ENCODE data around the gene GPRC5A. TPM values are rescaled to one million over a fixed set of nuclear protein-coding genes. Genes with fewer than 3 reads are reported as not detected.

Gene GPRC5A
- total RNA-seq, 6 experiments from 2014 or later, result 206 to 371 (median 280) TPM

GRCh38 chr12:12927211-12928079 lies 36.1 kb downstream of the GPRC5A start:
- TF ChIP-seq, protein P1, sequence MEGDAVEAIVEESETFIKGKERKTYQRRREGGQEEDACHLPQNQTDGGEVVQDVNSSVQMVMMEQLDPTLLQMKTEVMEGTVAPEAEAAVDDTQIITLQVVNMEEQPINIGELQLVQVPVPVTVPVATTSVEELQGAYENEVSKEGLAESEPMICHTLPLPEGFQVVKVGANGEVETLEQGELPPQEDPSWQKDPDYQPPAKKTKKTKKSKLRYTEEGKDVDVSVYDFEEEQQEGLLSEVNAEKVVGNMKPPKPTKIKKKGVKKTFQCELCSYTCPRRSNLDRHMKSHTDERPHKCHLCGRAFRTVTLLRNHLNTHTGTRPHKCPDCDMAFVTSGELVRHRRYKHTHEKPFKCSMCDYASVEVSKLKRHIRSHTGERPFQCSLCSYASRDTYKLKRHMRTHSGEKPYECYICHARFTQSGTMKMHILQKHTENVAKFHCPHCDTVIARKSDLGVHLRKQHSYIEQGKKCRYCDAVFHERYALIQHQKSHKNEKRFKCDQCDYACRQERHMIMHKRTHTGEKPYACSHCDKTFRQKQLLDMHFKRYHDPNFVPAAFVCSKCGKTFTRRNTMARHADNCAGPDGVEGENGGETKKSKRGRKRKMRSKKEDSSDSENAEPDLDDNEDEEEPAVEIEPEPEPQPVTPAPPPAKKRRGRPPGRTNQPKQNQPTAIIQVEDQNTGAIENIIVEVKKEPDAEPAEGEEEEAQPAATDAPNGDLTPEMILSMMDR (IDR thresholded peaks at IDR 0.05), result no peak
- Mint-ChIP-seq H3K9me3 (no peaks in the 10 kb centered on the region), H3K4me3 (no peak overlapping the region; the same call in 1 of the 2 replicates), H3K27me3 (ENCODE audit: insufficient read depth) (peaks cover 5% of the 10 kb centered on the region), H3K36me3 (ENCODE audit: low read depth) (peaks cover 40% of the 10 kb centered on the region), H3K4me1 (ENCODE audit: low read depth) (peaks cover 43% of the 10 kb centered on the region), H3K27ac (peak overlapping the region; percentile 47; the same call in 1 of the 2 replicates)
- DNase-seq, result no peak

DNA sequence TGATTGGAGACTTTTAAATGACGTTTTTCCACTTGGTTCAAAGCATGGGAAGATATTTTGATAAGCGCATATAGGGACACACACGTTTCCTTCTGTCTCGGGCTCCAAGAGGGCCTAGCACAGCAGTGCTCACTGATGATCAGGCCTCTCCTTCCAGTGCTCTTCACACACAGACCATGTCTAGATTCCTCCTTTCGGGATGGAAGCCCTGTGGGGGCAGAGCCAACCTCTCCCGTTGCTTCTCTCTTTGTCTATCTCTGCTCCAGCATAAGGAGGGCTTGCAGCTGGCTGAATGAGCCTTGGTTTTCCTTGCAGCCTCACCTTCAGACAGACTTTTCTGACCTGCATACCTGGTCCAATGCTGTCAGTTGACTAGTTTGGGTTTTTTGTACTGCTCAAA lies 38.3 kb downstream of the GPRC5A start:
- peaks cover 35% of the 10 kb centered on the region for H3K36me3 Mint-ChIP-seq (ENCODE audit: low read depth)
- H3K9me3 Mint-ChIP-seq, result no peaks in the 10 kb centered on the region
- H3K4me3 Mint-ChIP-seq, result no peak overlapping the region
- DNase-seq, result no peak
- H3K4me1 Mint-ChIP-seq (ENCODE audit: low read depth), result peaks cover 40% of the 10 kb centered on the region
- TF ChIP-seq, protein P1 (IDR thresholded peaks at IDR 0.05), result no peak
- H3K27ac Mint-ChIP-seq, result no peak overlapping the region
- H3K27me3 Mint-ChIP-seq (ENCODE audit: insufficient read depth), result peaks cover 8% of the 10 kb centered on the region

DNA sequence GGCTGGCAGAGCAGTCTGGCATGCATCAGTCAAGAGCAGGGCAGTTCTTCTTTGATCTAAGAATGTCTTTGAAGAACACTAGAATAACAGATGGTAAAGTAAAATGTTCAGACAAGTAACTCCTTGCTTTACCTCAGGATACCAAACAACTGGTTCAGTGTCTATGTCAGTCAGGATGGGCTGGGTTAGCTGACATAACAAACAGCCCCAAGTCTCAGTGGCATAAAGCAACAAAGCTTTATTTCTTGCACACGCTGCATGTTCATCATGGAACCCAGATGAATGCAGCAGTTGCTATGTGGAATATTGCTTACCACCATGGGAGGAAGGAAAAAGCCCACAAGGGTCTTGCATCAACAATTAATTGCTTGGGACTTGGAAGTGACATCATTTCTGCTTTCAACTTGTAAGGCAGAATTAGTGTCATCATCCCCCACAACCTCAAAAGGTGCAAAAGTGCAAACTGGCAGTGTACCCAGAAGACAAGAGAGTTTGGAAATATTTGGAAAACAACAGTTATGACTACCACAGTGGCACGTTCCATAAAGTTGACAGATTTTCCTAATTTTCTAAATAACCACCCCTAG lies 39.4 kb downstream of the GPRC5A start:
- Mint-ChIP-seq H3K4me1 (ENCODE audit: low read depth) (peaks cover 30% of the 10 kb centered on the region), H3K27me3 (ENCODE audit: insufficient read depth) (peaks cover 8% of the 10 kb centered on the region), H3K9me3 (no peaks in the 10 kb centered on the region), H3K4me3 (no peak overlapping the region; the same call in 1 of the 2 replicates), H3K36me3 (ENCODE audit: low read depth) (peaks cover 34% of the 10 kb centered on the region), H3K27ac (no peak overlapping the region)
- TF ChIP-seq, protein P1 (IDR thresholded peaks at IDR 0.05), result no peak
- DNase-seq, result no peak

- Mint-ChIP-seq H3K27me3 (ENCODE audit: insufficient read depth) (peaks cover 10% of the 10 kb centered on the region), H3K4me1 (ENCODE audit: low read depth) (peaks cover 15% of the 10 kb centered on the region), H3K9me3 (no peaks in the 10 kb centered on the region), H3K4me3 (no peak overlapping the region), H3K27ac (no peak overlapping the region), H3K36me3 (ENCODE audit: low read depth) (peaks cover 14% of the 10 kb centered on the region)
- no peak for DNase-seq
- TF ChIP-seq, protein P1 (IDR thresholded peaks at IDR 0.05), result no peak
Observed at GRCh38 chr12:12933742-12934141, 42.4 kb downstream of the GPRC5A start.

- Mint-ChIP-seq H3K27me3 (ENCODE audit: insufficient read depth) (peaks cover 10% of the 10 kb centered on the region), H3K27ac (no peak overlapping the region), H3K36me3 (ENCODE audit: low read depth) (peaks cover 12% of the 10 kb centered on the region), H3K9me3 (no peaks in the 10 kb centered on the region), H3K4me1 (ENCODE audit: low read depth) (peaks cover 15% of the 10 kb centered on the region), H3K4me3 (no peak overlapping the region)
- TF ChIP-seq, protein P1 (IDR thresholded peaks at IDR 0.05), result no peak
- DNase-seq, result no peak
Observed at GRCh38 chr12:12934556-12934955, 43.2 kb downstream of the GPRC5A start.
